Measurements from ENCODE around the gene PARD3. TPM values are rescaled to one million over a fixed set of nuclear protein-coding genes. Genes with fewer than 3 reads are reported as not detected.

PARD3 gene
- total and polyA plus RNA-seq, 2 donors (not counting 3 experiments of a cell fraction or from before 2014, with no cell fraction given) = 7.3 to 24.1 TPM

- no peak for DNase-seq (ENCODE audit: low read depth, low spot score)
- ChIA-PET CTCF (no interaction called here), POLR2A (no interaction called here)
- no peaks in the 10 kb centered on the region for H3K79me2 ChIP-seq (ENCODE audit: control insufficient read depth, insufficient read depth, low read length)
- H3K36me3 ChIP-seq (ENCODE audit: control insufficient read depth in 2 of 2, extremely low read depth in 1 of 2, insufficient read depth in 2 of 2, low read length in 2 of 2) = no peaks in the 10 kb centered on the region
- no peak for FAIRE-seq
- intact Hi-C loops (cut with micrococcal nuclease) = no loop called here
- no peaks in the 10 kb centered on the region for H3K9me3 ChIP-seq (replicated peaks; ENCODE audit: control insufficient read depth, insufficient read depth, low read length)
- H3K4me2 ChIP-seq (ENCODE audit: insufficient read depth, low read length) = no peak overlapping the region
- peaks cover 25% of the 10 kb centered on the region for H3K4me1 ChIP-seq (ENCODE audit: control insufficient read depth, extremely low read depth, insufficient read depth, low read length)
- dilution Hi-C loops (cut with MboI; ENCODE audit: extremely low pct_ligation_motif_present, low sequenced_read_pairs) = no loop called here
- no peaks in the 10 kb centered on the region for H3K27me3 ChIP-seq (ENCODE audit: control insufficient read depth in 2 of 2, insufficient read depth in 2 of 2, low read length in 2 of 2)
- H4K20me1 ChIP-seq (replicated peaks; ENCODE audit: control insufficient read depth, extremely low read depth, insufficient read depth, low read length) = no peaks in the 10 kb centered on the region
- no peak overlapping the region for H2AFZ ChIP-seq (ENCODE audit: low read depth, low read length)
- no peak overlapping the region for H3K9ac ChIP-seq (replicated peaks; ENCODE audit: extremely low read depth, insufficient read depth, low read length)
- H3K4me3 ChIP-seq (replicated peaks in 1 of 3; ENCODE audit: insufficient read depth in 1 of 3, low read depth in 1 of 3, low read length in 3 of 3) = no peak overlapping the region
- TF ChIP-seq FOS (IDR thresholded peaks at IDR 0.05; ENCODE audit: borderline replicate concordance, insufficient read depth, low read length) (no peak), JUN (IDR thresholded peaks at IDR 0.05; ENCODE audit: borderline replicate concordance, insufficient read depth, insufficient read length, low read depth) (no peak), EZH2 (IDR thresholded peaks at IDR 0.05; ENCODE audit: borderline replicate concordance, low read depth, low read length, severe bottlenecking) (no peak), MAX (IDR thresholded peaks at IDR 0.05; ENCODE audit: insufficient read depth, insufficient read length) (no peak)
- TF ChIP-seq, protein P1, sequence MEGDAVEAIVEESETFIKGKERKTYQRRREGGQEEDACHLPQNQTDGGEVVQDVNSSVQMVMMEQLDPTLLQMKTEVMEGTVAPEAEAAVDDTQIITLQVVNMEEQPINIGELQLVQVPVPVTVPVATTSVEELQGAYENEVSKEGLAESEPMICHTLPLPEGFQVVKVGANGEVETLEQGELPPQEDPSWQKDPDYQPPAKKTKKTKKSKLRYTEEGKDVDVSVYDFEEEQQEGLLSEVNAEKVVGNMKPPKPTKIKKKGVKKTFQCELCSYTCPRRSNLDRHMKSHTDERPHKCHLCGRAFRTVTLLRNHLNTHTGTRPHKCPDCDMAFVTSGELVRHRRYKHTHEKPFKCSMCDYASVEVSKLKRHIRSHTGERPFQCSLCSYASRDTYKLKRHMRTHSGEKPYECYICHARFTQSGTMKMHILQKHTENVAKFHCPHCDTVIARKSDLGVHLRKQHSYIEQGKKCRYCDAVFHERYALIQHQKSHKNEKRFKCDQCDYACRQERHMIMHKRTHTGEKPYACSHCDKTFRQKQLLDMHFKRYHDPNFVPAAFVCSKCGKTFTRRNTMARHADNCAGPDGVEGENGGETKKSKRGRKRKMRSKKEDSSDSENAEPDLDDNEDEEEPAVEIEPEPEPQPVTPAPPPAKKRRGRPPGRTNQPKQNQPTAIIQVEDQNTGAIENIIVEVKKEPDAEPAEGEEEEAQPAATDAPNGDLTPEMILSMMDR (IDR thresholded peaks at IDR 0.05; ENCODE audit: extremely low read depth in 1 of 2, insufficient read depth in 1 of 2, low read depth in 1 of 2, low read length in 2 of 2) = no peak
- BruUV-seq (replicated peaks) = no TSS peak
- no peaks in the 10 kb centered on the region for H3K9me1 ChIP-seq (replicated peaks; ENCODE audit: control insufficient read depth, extremely low read depth, insufficient read depth, low read length)
- no peak overlapping the region for H3K27ac ChIP-seq (ENCODE audit: insufficient read depth, low read depth, low read length)
Measured at GRCh38 chr10:34295142-34295548, 520.0 kb downstream of the PARD3 start.

DNA sequence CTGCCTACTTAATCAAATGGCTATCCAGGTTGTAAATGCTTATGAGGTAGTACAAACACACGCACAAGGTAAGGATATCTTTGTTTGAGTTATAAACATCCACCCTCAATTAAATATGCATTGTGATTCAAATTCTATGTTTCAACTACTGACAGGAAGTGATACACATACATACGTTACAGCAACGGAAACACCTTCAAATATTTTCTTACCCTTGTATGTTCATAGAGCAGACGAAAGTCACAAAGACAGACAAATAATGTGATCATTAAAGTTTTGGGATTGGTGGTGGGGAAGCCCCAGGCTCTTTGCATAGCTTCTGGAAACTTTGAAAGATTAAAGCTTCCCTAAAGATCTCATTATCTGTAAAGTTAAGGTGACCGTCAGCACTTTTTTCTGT is 521.0 kb downstream of the PARD3 start:
- intact Hi-C loops (cut with micrococcal nuclease) = no loop called here
- H3K27me3 ChIP-seq (ENCODE audit: control insufficient read depth in 2 of 2, insufficient read depth in 2 of 2, low read length in 2 of 2) = no peaks in the 10 kb centered on the region
- TF ChIP-seq FOS (IDR thresholded peaks at IDR 0.05; ENCODE audit: borderline replicate concordance, insufficient read depth, low read length) (no peak), GATA2 (IDR thresholded peaks at IDR 0.05; ENCODE audit: insufficient read depth, insufficient read length, low read depth, low read length) (no peak), POLR2A (IDR thresholded peaks at IDR 0.05; ENCODE audit: low read depth, low read length) (no peak), EZH2 (IDR thresholded peaks at IDR 0.05; ENCODE audit: borderline replicate concordance, low read depth, low read length, severe bottlenecking) (no peak), MAX (IDR thresholded peaks at IDR 0.05; ENCODE audit: insufficient read depth, insufficient read length) (no peak), JUN (IDR thresholded peaks at IDR 0.05; ENCODE audit: borderline replicate concordance, insufficient read depth, insufficient read length, low read depth) (no peak), MYC (IDR thresholded peaks at IDR 0.05; ENCODE audit: low read depth, low read length) (no peak), POLR2AphosphoS5 (IDR thresholded peaks at IDR 0.05; ENCODE audit: insufficient read depth, low read depth, low read length) (no peak)
- TF ChIP-seq, protein P1 (IDR thresholded peaks at IDR 0.05; ENCODE audit: extremely low read depth in 1 of 2, insufficient read depth in 1 of 2, low read depth in 1 of 2, low read length in 2 of 2) = no peak
- H3K4me1 ChIP-seq (ENCODE audit: control insufficient read depth, extremely low read depth, insufficient read depth, low read length) = peaks cover 19% of the 10 kb centered on the region
- no peaks in the 10 kb centered on the region for H3K9me1 ChIP-seq (replicated peaks; ENCODE audit: control insufficient read depth, extremely low read depth, insufficient read depth, low read length)
- BruUV-seq (replicated peaks) = no TSS peak
- H3K4me2 ChIP-seq (ENCODE audit: insufficient read depth, low read length) = no peak overlapping the region
- FAIRE-seq = no peak
- ChIA-PET CTCF (no interaction called here), POLR2A (no interaction called here)
- dilution Hi-C loops (cut with MboI; ENCODE audit: extremely low pct_ligation_motif_present, low sequenced_read_pairs) = no loop called here
- H3K9me3 ChIP-seq (replicated peaks; ENCODE audit: control insufficient read depth, insufficient read depth, low read length) = no peaks in the 10 kb centered on the region
- no peak overlapping the region for H3K9ac ChIP-seq (replicated peaks; ENCODE audit: extremely low read depth, insufficient read depth, low read length)
- no peaks in the 10 kb centered on the region for H3K79me2 ChIP-seq (ENCODE audit: control insufficient read depth, insufficient read depth, low read length)
- DNase-seq (ENCODE audit: low read depth, low spot score) = no peak
- no peaks in the 10 kb centered on the region for H3K36me3 ChIP-seq (ENCODE audit: control insufficient read depth in 2 of 2, extremely low read depth in 1 of 2, insufficient read depth in 2 of 2, low read length in 2 of 2)
- no peaks in the 10 kb centered on the region for H4K20me1 ChIP-seq (replicated peaks; ENCODE audit: control insufficient read depth, extremely low read depth, insufficient read depth, low read length)
- H3K27ac ChIP-seq (ENCODE audit: insufficient read depth, low read depth, low read length) = no peak overlapping the region
- H2AFZ ChIP-seq (ENCODE audit: low read depth, low read length) = no peak overlapping the region
- H3K4me3 ChIP-seq (replicated peaks in 1 of 3; ENCODE audit: insufficient read depth in 1 of 3, low read depth in 1 of 3, low read length in 3 of 3) = no peak overlapping the region
